OCI-LY3 (cell line): ENCODE results near the gene NDST3.

Source experiments
- CTCF ChIP-seq: fragments of 200-600, 300-600 bp; sonication (generic); IDR thresholded peaks from 2 replicates; pipeline ENCODE4 v1.5.1; 2014; ENCODE audit warnings: antibody characterized with exemption, low read length, low read depth
- EZH2phosphoT487 ChIP-seq: fragments of 200-600 bp; shearing (Covaris generic); IDR thresholded peaks from 2 replicates; pipeline ENCODE4 v1.6.1; 2018; ENCODE audit warnings: antibody characterized with exemption, mixed run types, low read depth

DNA sequence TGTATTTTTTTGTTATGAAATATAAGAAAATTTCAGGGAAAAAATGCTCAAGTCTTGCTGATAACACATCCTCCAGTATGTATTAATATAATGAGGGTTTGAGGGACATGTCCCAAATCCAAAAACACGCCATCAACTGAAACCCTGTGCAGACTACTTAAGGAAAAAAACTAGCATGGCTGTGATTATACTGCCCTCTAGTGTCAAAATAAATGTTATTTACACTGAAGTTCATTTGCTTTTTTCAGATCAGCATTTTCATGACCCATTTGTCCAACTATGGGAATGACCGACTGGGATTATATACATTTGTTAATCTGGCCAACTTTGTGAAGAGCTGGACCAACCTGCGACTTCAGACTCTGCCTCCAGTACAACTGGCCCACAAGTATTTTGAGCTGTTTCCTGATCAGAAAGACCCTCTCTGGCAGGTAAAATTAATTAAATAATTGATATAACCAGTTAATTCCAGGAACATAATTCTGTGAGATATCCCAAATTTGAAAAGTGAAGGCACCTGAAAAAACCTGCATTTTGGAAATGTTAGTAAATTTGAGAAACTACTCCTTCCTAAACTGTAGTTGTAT is 190.1 kb downstream of the NDST3 start:
- TF ChIP-seq CTCF (peak; percentile 75), EZH2phosphoT487 (no peak)
